Myocyte (in vitro differentiated cells): Measurements from ENCODE around the gene LSM7. TPM values are rescaled to one million over a fixed set of nuclear protein-coding genes. Genes with fewer than 3 reads are reported as not detected.
A peak's percentile ranks its signal among the peaks of the same experiment; 100 is the strongest.
"Not testable (repeated sequence)": the region's sequence is repeated elsewhere in the genome, so short reads cannot be mapped to it uniquely, and the experiment has no call there.

Experiments
- DNase-seq: peaks from one replicate; pipeline ENCODE4 v3.0.0-alpha.2; 2012; ENCODE audit warnings: low read depth
- total RNA-seq: library from RNA; depleted of rRNA; stranded (reverse); fragments of >200 nt; gene quantifications from 2 replicates; pipeline ENCODE4 v1.2.3, GENCODE V29; 2014

LSM7 gene
- total RNA-seq, 1 donor from 2014 or later: 226 TPM

DNA sequence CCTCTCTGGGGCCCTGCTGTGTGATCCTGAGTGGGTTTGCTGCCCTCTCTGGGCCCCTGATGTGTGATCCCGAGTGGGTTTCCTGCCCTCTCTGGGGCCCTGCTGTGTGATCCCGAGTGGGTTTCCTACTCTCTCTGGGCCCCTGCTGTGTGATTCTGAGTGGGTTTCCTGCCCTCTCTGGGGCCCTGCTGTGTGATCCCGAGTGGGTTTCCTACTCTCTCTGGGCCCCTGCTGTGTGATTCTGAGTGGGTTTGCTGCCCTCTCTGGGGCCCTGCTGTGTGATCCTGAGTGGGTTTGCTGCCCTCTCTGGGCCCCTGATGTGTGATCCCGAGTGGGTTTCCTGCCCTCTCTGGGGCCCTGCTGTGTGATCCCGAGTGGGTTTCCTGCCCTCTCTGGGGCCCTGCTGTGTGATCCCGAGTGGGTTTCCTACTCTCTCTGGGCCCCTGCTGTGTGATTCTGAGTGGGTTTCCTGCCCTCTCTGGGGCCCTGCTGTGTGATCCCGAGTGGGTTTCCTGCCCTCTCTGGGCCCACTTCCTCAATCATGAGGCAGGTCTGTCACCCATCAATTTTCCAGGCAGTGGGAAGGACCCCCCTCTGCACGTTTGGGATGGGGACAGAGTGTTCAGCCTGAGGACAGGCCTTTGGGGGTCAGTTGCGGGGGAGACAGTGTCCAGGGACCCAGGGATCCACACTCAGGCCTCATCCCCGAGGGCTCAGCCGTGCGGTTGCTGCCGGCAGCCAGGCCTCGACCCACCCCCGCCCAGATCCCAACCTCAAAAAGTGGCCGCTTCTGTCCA, 46.9 kb downstream of the LSM7 start:
- DNase-seq: not testable (repeated sequence)

DNA sequence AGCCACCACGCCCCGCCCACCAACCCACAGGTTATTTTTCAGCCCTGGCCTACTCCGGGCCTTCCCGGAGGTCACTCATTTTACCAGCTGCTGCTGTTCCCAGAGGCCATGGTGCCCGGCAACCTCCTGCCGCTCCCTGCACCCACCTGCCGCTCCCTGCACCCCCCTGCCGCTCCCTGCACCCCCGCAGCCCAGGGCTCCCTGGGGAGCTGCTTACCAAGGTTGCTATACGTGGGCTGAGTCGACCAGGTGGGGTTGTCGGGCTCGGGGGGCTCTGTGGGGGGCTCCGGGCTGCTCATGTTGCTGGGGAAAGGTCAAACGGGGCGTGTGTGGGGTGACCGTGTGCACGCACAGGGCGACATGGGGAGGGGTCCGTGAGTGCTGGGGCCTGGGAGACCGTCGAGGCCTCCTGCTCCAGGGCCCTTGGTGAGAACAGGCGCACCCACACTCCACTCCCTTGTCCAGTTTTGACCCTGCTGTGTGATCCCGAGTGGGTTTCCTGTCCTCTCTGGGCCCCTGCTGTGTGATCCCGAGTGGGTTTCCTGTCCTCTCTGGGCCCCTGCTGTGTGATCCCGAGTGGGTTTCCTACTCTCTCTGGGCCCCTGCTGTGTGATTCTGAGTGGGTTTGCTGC, 47.6 kb downstream of the LSM7 start:
- DNase-seq: no peak

DNA sequence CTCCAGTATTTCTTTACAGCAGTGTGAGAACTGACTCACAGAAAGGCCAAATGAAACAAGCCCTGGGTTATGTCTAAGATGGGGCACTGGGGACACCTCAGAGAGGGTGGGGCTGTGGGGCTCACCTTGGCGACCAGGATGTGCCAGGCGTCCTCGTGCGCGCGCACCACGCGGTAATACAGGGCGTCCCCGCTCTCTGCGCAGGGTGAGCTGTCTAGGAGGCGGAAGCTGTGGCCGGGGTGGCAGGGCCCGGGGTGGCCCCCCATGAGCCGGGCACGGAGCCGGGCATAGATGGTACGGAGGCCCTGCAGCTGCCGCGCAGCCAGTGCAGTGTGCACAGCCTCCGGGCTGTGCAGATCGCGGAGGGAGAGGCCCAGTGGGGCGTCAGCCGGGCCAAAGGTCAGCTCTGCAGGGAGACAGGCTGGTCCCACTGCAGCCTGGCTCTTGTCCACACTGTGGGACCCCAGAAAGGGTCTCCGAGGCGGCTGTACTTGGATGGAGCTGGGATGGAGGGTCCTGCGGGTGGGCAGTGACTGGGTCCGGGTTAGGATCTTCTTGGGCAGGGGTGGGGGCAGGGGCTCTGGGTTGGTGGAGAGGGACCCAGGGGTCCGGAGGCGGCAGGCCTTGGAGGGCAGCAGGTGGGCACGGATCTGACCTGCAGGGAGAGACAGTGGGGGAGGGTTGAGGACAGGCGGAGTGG, 49.8 kb downstream of the LSM7 start:
- DNase-seq: no peak

DNA sequence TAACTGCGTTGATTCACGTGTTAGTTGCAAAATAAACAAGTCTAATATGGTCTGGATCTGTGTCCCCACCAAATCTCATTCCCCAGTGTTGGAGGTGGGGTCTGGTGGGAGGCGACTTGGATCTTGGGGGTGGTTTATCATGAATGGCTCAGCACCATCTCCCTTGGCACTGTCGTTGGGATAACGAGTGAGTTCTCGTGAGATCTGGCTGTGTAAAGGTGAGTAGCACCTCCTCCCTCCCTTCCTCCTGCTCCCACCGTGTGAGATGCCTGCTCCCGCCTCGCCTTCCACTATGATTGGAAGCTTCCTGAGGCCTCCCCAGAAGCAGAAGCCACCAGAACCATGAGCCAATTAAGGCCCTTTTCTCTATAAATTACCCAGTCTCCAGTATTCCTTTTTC, 51.2 kb downstream of the LSM7 start:
- no peak for DNase-seq

DNA sequence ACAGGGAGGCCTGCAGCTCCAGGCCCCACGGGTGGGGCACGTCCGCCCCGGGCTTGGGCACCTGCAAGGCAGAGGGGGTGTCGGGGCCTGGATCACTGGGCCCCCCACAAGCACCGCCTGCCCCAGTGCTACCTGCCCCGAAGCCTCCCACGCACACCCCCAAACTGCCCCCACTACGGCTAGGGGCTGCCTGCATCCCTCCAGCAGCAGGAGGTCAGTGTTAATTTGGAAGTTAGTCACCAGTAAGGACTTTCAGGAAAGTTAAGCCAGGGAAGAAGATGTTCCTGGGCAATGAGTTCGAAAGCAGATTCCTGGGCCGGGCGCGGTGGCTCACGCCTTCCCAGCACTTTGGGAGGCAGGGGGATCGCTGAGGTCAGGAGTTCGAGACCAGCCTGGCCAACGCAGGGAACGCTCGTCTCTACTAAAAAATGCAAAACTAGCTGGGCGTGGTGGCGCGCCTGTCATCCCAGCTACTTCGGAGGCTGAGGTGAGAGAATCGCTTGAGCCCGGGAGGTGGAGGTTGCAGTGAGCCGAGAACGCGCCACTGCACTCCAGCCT, 51.9 kb downstream of the LSM7 start:
- no peak for DNase-seq

DNA sequence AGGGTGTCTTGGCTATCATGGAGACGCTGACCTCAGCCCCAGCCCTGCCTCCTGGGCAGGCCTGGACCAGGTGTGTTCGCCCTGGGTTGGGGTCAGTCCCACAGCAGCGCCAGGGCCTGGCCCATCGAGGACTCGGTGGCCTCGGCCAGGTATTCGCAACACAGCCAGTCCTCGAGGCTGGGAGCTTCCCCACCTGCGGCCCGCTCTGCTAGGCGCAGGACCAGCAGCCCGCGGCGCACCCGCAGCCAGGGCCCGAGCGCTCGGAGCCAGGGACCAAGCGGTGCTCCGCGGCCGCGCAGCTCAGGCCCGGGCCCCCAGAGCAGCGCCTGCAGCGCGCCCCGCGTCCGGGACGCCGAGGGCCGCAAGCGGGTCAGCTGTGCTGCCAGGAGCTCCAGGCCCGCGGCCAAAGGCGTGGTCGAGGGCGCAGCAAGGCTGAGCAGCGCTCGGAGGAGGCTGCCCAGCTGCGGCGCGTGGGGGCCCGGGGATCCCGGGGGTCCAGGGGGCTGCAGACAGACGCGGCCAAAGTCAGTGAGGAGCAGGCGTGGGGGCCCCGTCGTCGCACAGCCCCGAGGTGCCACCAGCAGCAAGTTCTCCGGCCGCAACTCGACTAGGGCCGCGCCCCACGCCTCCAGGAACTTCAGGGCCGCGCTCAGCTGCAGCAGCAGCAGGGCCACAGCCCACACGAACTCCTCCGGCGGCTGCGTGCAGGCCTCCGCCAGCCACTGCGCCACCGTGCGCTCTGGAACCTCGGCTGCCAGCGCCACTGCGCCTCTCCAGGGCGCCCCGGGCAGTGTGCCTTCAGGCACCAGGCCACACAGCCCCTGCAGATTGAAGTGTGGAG, 52.6 kb downstream of the LSM7 start:
- DNase-seq: no peak

DNA sequence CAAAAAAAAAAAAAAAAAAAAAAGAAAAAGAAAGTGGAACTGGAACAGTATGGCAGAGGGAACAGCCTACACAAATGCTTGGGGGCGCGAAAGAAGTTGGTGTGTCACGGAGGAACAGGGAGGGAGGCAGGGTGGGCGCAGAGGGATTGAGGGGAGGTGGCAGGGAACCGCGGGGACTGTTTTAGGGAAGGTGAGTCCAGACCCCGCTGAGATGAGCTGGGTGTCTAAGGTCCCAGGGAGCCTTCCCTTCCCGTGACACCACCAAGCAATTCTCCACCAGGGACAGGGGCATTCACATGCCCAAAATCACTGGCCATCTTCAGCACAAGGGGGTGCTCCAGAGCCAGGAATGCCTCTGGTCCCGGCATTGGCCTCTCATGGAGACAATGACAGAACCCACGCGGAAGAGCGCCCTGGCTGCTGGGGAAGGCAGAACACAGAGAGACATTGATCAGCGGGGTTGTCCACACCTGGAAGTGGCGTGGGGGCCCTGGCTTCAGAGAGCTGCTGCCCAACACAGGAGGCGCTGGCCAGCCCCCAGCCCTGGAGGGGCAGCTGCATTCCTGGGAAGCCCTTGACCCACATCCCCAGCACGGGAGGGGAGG, 53.4 kb downstream of the LSM7 start:
- DNase-seq: peak; percentile 78

DNA sequence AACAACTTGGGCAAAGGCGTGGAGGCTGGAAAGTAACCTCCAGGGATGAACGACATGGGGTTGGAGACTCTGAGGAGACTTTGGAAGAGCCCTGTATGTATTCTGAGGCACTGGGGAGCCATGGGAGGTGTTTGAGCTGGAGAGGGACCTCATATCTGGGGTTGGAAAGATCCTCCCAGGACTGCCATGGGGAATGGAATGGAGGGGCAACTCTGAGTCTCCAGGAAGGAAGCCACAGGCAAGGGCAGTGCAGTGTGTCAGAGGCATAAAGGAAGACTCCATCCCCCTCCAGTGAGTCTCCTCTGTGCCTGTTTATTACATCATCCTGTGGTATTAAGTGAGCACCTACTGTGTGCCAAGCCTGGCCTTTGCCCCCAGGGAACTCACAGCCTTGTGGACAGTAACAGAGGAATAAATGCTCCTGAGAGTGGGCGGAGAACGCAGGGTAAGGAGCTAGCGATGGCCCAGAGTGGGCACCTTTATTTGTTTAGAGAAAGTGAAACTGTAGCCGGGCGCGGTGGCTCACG, 54.1 kb downstream of the LSM7 start:
- no peak for DNase-seq

DNA sequence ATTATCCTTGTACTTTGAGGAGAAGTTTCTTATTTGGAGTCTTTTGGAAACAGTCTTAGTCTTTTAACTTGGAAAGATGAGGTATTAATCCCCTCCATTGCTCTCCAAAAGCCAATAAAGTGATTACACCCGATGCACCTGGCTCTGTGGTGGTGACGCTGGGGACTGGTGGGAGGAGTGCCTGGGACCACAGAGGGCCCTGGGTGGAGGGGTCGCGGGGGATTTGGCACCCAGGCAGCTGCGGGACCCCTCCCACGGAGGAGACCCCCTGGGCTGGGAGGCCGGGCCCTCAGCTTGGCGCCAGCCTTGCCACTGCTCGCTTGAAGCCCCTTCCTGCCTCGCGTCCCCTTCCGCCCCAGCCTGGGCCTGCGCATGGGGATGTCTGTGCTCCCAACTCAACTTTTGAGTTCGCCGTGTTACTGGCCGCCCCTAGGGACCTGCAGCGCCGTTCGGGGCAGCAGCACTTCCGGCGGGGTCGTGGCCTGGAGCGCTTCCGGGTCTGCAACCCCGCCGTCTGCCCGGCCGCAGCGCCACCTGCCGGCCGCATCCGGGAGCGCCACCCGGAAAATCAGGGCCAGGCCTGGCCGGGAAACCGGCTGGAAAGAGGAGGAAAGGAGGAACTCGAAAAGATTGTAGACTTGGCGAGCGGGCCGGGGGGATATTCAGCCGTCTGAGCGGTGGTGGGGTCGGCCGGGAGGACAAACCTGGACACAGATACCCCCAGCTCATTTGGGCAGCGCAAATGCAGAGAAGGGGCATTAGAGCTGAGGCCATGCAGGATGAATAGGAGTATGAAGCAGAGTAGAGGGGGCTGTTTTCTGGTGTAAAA, 54.8 kb downstream of the LSM7 start:
- DNase-seq: peak; percentile 75

Other genes with a start within 250 kb of the LSM7 start
- 17.6 and 22.4 TPM in 2 replicates for gene MOB3A, start 232.3 kb downstream of the LSM7 start, total RNA-seq
- gene IZUMO4, start 231.7 kb downstream of the LSM7 start, total RNA-seq: 7.2 and 8.2 TPM in 2 replicates
- 109 and 114 TPM in 2 replicates for gene AP3D1, start 177.0 kb downstream of the LSM7 start, total RNA-seq
- 7.9 and 8.3 TPM in 2 replicates for gene DOT1L, start 164.7 kb downstream of the LSM7 start, total RNA-seq
- gene PLEKHJ1, start 92.3 kb downstream of the LSM7 start, total RNA-seq: 77.5 and 86.7 TPM in 2 replicates
- gene SF3A2, start 91.8 kb downstream of the LSM7 start, total RNA-seq: 21.6 and 23.1 TPM in 2 replicates
- 5.1 and 7.3 TPM in 2 replicates for gene AMH, start 79.3 kb downstream of the LSM7 start, total RNA-seq
- 303 and 333 TPM in 2 replicates for gene JSRP1, start 72.2 kb downstream of the LSM7 start, total RNA-seq
- 0.16 and 0.36 TPM in 2 replicates for gene PEAK3, start 46.4 kb downstream of the LSM7 start, total RNA-seq
- gene LINGO3, start 20.4 kb downstream of the LSM7 start, total RNA-seq: not detected in 2 replicates
- gene SPPL2B, start 98 bp upstream of the LSM7 start, total RNA-seq: 36.1 and 45.7 TPM in 2 replicates
- not detected in 2 replicates for gene TMPRSS9, start 31.7 kb upstream of the LSM7 start, total RNA-seq
- 69.4 and 73.7 TPM in 2 replicates for gene TIMM13, start 99.0 kb upstream of the LSM7 start, total RNA-seq
- gene LMNB2, start 128.4 kb upstream of the LSM7 start, total RNA-seq: 30.7 and 34.3 TPM in 2 replicates
- 8.6 and 16.9 TPM in 2 replicates for gene GADD45B, start 147.5 kb upstream of the LSM7 start, total RNA-seq